Measurements from ENCODE around the gene FAM50B.
A peak's percentile ranks its signal among the peaks of the same experiment; 100 is the strongest.

The FAM50B gene

DNA sequence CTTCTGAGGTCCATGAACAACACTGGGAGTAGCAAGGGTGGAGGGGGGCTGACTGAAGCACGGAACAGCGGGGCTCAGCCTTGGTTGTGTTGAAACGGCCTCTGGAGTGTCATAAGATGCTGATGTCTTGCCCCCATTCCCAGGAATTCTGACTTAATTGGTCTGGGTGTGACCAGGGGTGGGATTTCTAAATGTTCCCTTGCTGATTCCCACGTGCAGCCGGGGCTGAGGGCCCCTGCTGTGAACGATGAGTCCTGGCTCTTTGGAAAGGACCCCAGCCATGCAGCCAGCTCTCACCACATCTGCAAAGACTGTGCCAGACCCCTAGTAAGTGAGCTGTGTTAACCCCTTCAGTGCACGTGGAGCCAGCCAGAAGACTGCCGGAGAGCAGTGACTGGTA, 28.6 kb upstream of the FAM50B start:
- DNase-seq, result no peak

GRCh38 chr6:3822747-3823445, 26.3 kb upstream of the FAM50B start:
- no peak for DNase-seq

DNA sequence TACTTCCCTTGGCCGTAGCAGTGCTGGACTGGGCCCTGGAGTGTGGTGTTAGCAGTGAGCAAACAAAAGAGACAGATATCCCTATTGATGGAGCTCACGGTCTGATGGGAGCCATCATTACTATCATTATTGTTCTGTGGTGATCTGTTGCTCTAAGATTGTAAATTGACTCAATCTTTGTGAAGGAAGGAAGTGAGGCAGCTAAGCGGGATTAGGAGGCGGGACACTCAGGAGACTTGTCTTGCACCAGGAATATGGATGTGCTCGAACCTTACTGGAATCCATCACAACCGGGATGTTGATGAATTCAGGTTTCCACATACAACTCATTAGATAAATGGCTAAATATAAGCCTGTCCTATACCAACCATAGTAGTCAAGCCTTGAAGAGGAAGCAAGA, 25.5 kb upstream of the FAM50B start:
- DNase-seq, result no peak

GRCh38 chr6:3825331-3825831, 23.8 kb upstream of the FAM50B start:
- DNase-seq, result no peak

DNA sequence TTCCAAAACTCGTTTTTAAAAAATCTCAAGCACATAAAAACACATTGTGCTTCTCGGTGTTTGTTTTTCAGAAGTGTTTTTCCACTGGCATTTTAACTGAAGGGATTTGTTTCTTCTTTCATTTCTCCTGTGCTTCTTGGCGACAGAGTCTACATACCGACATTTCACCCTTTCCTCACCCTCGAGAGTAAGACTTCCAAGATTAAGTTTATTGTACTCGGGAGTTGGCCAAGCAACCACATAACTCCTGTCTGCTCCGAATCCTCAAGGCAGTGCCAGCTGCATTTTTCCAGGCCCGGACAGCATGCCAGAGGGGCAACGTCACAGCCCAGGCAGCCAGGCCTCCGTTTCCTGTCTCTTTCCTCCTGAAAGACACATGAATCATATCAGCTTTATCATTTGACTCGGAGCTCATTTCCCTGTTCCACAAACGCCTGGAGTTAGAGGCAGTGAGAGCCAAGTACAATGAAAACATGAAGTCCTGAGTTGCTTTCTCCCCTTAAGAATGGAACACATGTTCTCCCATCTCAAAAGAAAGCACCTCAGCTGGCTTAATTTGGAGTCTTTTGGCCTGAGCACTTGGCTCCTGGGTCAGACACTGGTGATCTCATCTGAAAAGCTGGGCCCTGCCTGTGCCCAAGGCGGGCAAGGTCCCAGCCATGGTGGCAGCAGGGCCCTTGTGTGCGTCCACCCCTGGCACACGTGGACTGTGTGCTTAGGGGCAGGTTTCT, 23.2 kb upstream of the FAM50B start:
- no peak for DNase-seq

DNA sequence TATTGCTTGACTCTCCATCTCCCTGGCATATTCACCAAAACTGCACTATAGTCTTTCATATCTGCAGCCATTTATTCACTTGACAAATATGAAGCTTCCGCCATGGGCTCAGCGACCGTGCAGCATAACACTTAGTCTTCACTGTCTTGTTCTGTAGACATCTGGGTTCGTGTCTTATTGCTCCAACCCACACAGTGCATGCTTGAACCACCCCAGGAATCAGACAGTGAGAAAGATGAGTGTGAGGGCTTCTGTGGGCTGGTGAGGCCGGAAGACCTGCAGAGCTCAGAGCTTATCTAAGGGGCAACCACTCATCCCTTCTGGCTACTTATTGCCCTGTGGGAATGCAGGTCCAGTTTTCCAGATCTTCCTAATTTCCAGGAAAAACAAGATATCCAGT, 19.9 kb upstream of the FAM50B start:
- DNase-seq, result no peak

DNA sequence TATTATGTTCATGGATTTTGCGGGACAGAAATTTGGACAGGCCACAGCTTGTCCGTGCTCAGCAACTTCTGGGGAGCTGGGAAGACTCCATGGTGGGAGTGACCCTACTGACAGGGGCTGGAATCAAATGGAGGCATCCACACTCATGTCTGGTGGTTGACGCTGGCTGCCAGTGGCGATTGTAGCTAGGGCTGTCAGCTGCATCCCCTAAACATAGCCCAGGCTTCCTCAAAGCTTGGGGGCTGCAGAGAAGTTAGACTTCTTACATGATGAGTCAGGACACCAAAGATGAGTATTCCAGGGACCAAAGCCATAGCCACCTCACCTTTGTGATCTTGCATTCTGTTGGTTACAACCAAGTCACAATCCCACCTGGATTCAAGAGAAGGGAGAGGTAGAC, 18.4 kb upstream of the FAM50B start:
- no peak for DNase-seq

- DNase-seq, result no peak
These were observed 17.2 kb upstream of the FAM50B start for GRCh38 chr6:3831761-3832530.

GRCh38 chr6:3835055-3835731, 14.0 kb upstream of the FAM50B start:
- DNase-seq, result no peak

DNA sequence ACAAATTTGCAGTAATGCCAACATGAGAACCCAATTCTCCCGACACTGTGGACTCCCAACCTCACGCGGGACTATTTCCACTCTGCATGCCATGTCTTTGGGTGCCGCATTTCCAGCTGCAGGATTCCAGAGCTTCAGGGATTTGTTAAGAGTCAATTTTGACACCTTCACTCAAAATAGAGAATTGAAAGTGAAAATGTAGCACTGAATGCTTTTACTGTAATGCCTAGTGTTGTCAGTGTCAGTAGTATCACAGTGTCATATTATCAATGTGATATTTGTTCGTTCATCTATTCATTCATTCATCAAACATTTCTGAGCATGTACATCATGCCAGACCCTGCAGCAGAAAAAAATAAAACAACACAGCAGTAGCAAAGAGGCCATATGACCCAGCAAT, 13.4 kb upstream of the FAM50B start:
- no peak for DNase-seq

DNA sequence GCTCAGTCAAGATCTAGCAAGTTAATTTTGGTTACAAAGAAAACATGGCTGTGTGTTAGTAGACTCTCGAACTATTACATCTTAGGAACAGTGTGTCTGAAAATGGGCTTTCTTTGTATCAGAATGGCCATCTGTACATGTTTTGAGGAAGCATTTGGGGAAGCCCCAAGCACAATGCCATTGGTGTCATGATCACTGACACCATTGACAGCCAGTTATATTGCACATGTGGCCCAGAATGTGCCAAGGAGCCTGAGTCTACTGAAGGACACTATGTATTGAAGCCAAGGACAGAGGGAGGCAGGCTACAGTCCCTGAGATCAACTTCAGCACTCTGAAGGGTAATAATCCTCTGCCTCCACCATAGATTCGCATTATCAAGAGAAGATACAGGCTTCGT, 12.6 kb upstream of the FAM50B start:
- DNase-seq, result no peak

DNA sequence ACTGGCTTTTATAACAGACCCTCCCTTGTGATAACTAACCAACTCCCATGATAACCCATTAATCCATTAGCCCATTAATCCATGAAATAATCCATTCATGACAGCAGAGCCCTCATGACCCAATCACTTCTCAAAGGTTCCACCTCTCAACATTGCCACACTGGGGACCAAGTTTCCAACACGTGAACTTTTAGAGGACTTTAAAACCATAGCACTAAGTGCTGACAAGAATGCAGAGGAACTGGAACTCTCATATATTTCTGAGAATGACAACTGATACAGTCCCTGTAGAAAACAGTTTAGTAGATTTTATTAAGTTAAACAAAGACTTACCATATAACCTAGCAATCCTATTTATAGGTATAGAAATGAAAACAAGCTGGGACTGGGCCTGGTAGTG, 11.4 kb upstream of the FAM50B start:
- no peak for DNase-seq

GRCh38 chr6:3838992-3839867, 9.9 kb upstream of the FAM50B start:
- no peak for DNase-seq

GRCh38 chr6:3841066-3841454, 8.1 kb upstream of the FAM50B start:
- no peak for DNase-seq

DNA sequence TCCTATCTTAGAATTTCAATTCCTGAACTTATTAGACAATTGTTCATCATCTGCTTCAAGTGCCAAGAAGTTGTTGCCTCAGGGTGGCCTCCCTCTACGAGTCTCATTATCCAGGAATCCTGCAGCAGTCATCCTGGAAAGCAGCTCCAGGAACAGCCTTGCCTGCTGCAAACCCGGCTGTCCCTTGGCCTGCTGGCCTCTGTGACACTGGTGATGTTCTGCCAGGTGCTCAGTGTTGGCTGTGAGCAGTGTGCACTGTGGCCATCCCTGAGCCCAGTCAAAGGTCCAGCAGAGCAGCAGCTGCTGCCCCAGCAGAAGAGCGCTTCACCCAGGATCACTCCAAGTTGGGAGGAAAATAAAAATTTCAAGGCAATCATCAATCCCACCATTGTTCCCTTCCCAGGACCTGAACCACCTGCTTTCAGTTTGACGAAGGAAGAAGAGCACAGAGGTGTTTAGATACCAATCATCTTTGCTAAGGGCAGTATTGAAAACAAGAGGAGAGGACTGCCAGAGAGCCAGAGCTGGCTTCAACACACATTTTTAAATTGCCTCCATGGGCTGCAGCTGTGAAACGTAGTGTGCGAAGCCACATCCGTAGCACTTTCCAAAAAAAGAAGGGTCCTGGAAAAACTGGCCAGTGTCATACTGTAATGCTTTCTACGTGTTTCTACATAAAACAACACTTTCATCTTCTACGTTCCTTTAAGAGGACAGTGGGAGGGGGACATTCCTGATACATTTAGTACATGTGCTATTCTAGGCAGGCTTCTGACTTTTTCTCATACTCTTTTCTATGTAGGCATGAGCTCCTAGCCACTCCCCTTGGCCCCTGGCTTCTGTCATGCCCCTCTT, 7.2 kb upstream of the FAM50B start:
- DNase-seq, result no peak

- no peak for DNase-seq
These were observed 5.6 kb upstream of the FAM50B start for GRCh38 chr6:3843379-3844096.

GRCh38 chr6:3844097-3844463, 5.1 kb upstream of the FAM50B start:
- no peak for DNase-seq

- peak in 1 of 2 donors; percentile 3 for DNase-seq
These were observed 1.7 kb upstream of the FAM50B start for GRCh38 chr6:3847521-3847920.

DNA sequence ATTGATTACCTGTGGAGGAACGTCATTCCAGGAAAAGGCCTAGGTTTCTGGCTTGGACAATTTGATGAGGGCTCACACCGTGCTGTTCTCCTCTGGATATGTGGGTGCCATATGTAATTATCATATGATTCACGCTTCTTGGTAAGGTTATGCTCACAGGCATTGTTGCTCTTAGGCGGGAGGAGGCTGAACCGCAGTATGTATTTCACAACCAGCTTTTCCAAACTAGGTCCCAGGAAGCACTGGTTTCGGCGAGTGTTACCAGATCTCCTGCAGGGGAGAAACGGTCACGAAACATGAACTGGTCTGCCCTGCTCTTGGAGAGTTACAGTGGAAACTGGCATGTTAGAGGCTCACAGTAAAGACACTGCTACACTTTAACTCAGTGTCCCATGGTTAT, 793 bp upstream of the FAM50B start:
- DNase-seq, result peak in 1 of 2 donors; percentile 2

- DNase-seq, result no peak
These were observed 693 bp downstream of the FAM50B start for GRCh38 chr6:3849681-3850450.
